Measurements from ENCODE around the gene SYT7. TPM values are rescaled to one million over a fixed set of nuclear protein-coding genes. Genes with fewer than 3 reads are reported as not detected.

The SYT7 gene
- total RNA-seq, 4 donors from 2014 or later, result 1.6 to 2.9 (median 1.9) TPM

DNA sequence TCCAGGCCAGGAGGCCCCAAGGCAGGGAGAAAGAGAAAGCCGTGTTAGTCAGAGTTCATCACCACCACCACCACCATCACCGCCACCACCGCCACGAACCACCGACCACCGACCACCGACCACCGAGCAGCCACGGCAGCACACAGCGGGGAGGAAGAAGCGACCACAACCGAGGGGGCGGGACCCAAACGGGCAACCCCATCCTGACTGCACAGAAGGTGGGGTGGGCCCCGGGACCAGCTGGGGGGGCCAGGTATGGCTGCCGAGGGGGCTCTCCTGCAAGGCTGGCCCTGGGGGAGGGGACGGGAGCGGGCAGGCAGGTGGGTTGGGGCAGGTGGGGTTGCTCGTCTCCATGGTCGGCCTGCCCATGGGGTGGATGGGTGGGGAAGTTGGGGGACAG is 34.2 kb downstream of the SYT7 start:
- peaks cover 0 to 72% (median 0%) of the 10 kb centered on the region in 4 donors for H3K27me3 ChIP-seq
- intact Hi-C loops (cut with DNase I), result no loop called here
- no peak overlapping the region for H3K4me3 ChIP-seq
- no peak overlapping the region for H3K27ac ChIP-seq
- no peak for TF ChIP-seq POLR2A (IDR thresholded peaks at IDR 0.05)
- TF ChIP-seq, protein P1, sequence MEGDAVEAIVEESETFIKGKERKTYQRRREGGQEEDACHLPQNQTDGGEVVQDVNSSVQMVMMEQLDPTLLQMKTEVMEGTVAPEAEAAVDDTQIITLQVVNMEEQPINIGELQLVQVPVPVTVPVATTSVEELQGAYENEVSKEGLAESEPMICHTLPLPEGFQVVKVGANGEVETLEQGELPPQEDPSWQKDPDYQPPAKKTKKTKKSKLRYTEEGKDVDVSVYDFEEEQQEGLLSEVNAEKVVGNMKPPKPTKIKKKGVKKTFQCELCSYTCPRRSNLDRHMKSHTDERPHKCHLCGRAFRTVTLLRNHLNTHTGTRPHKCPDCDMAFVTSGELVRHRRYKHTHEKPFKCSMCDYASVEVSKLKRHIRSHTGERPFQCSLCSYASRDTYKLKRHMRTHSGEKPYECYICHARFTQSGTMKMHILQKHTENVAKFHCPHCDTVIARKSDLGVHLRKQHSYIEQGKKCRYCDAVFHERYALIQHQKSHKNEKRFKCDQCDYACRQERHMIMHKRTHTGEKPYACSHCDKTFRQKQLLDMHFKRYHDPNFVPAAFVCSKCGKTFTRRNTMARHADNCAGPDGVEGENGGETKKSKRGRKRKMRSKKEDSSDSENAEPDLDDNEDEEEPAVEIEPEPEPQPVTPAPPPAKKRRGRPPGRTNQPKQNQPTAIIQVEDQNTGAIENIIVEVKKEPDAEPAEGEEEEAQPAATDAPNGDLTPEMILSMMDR (IDR thresholded peaks at IDR 0.05), result no peak
- no peaks in the 10 kb centered on the region for H3K36me3 ChIP-seq
- no peak for DNase-seq
- 38 to 42% methylated on average over 2 to 7 of the region's 20 CpGs for WGBS, 2 donors
- no peaks in the 10 kb centered on the region for H3K4me1 ChIP-seq
- H3K9me3 ChIP-seq, result no peaks in the 10 kb centered on the region

DNA sequence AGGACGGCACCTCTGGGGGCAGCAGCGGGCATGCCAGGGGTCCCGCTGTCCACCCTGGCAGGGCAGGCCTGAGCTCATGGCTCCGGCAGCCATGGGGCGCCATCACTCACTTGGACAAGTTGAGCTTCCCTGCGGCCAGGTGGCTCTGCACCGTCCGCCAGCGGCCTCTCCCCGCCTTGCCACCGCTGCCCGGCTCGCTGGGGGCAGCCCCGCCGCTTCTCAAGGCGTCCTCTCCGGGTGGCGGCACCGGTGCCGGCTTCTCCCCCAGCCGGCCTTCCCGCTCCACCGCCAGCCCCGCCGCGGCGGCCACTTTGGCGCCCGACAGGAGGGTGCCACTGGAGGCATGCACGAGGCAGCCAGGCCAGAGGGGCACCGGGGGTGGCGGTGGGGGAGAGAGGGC is 35.0 kb downstream of the SYT7 start:
- WGBS, 2 donors, result 80% methylated on average over 1 of the region's 32 CpGs
- TF ChIP-seq, protein P1 (IDR thresholded peaks at IDR 0.05), result no peak
- TF ChIP-seq POLR2A (IDR thresholded peaks at IDR 0.05), result no peak
- H3K36me3 ChIP-seq, result no peaks in the 10 kb centered on the region
- H3K27me3 ChIP-seq, result peaks cover 0 to 69% (median 0%) of the 10 kb centered on the region in 4 donors
- no peak overlapping the region for H3K4me3 ChIP-seq
- no peak overlapping the region for H3K27ac ChIP-seq
- H3K9me3 ChIP-seq, result no peaks in the 10 kb centered on the region
- DNase-seq, result no peak
- intact Hi-C loops (cut with DNase I), result no loop called here
- H3K4me1 ChIP-seq, result no peaks in the 10 kb centered on the region

DNA sequence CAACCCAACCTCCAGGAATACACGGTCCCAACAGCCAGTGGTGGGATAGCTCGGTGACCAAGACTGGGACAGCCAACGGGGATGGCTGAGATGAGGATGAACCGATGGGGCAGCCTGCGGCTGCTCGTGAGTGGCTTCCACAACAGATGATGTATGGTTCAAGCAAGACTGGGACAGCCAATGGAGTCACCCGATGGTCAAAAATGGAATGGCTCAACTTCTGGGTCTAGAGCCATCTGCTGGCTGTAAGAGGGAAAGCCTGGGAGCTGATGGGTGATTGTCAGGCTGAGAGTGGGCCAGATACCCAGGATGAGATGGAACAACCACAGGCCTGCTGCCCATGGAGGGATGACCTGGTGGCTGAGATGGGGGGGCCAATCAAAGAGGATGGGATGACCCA is 35.5 kb downstream of the SYT7 start:
- H3K36me3 ChIP-seq, result no peaks in the 10 kb centered on the region
- DNase-seq, result no peak

DNA sequence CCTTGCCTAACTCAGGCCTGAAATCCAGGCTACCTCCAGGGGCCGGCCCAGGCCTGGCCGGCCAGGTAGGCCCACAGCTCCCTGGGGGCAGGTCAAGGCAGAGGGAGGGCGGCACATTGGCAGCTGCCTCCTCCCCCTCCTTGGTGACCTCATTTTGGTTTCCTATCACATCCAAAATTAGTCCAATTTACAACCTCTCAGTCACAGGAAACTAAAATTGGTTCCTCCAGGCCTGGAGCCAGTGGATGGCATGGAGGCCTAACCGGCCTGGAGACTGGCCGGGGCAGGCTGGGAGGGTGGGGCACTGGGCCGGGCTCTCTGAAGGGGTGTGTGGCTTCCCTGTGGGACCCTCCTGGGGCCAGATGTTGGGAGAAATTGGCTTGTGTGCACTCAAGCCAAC is 36.4 kb downstream of the SYT7 start:
- H3K4me3 ChIP-seq, result no peak overlapping the region
- no peak for TF ChIP-seq POLR2A (IDR thresholded peaks at IDR 0.05)
- TF ChIP-seq, protein P1 (IDR thresholded peaks at IDR 0.05), result no peak
- WGBS, 2 donors, result 78 to 79% methylated on average over 3 of the region's 6 CpGs

More for the DNA sequence above, 35.5 kb downstream of the SYT7 start:
- H3K4me3 ChIP-seq, result no peak overlapping the region
- no peaks in the 10 kb centered on the region for H3K4me1 ChIP-seq
- intact Hi-C loops (cut with DNase I), result no loop called here
- TF ChIP-seq, protein P1 (IDR thresholded peaks at IDR 0.05), result peak in 1 of 6 experiments; percentile 42
- no peak for TF ChIP-seq POLR2A (IDR thresholded peaks at IDR 0.05)
- H3K27me3 ChIP-seq, result peaks cover 0 to 65% (median 0%) of the 10 kb centered on the region in 4 donors
- 67 to 87% methylated on average over 1 to 7 of the region's 7 CpGs for WGBS, 2 donors
- H3K27ac ChIP-seq, result no peak overlapping the region
- no peaks in the 10 kb centered on the region for H3K9me3 ChIP-seq

DNA sequence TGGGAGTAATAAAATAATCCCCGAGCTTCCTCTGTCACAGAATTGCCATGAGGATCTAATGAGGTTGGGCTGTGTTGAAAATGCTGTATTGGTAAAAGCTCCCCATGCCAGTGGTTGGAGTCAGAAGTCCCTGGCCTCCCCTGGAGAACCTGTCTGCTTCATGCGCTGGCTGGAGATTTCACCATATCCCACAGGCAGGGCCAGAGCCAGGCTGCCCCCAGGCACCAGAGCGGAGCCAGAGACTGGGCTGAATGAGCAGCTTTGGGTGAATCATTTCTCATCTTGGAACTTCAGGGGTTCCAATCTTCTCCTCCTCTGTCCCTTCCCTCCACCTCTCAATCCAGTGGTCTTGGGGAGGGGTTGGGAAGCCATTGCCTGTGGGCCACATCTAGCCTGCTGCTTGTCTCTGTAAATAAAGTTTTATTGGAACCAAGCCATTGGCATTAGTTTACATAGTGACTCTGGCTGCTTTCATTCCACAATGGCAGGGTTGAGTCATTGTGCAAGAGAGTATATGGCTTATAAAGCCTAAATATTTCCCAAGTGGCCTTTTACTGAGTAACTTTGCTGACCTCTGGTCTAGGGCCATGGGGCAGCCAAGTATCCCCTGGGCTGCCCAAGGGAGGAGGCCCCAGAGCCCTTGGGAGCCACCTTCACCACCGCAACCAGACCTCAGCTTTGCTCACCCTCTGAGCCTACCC is 37.1 kb downstream of the SYT7 start:
- H3K36me3 ChIP-seq, result no peaks in the 10 kb centered on the region
- WGBS, 2 donors, result 62 to 87% methylated on average over 3 of the region's 4 CpGs
- TF ChIP-seq POLR2A (IDR thresholded peaks at IDR 0.05), result no peak
- TF ChIP-seq, protein P1 (IDR thresholded peaks at IDR 0.05), result no peak
- H3K9me3 ChIP-seq, result no peaks in the 10 kb centered on the region
- no peaks in the 10 kb centered on the region for H3K4me1 ChIP-seq
- no peak overlapping the region for H3K4me3 ChIP-seq
- no peak overlapping the region for H3K27ac ChIP-seq
- intact Hi-C loops (cut with DNase I), result no loop called here
- DNase-seq, result no peak
- H3K27me3 ChIP-seq, result peaks cover 0 to 56% (median 0%) of the 10 kb centered on the region in 4 donors

More for the DNA sequence above, 36.4 kb downstream of the SYT7 start:
- peaks cover 0 to 58% (median 0%) of the 10 kb centered on the region in 4 donors for H3K27me3 ChIP-seq
- no peaks in the 10 kb centered on the region for H3K9me3 ChIP-seq
- no peak overlapping the region for H3K27ac ChIP-seq
- no peaks in the 10 kb centered on the region for H3K4me1 ChIP-seq
- no peak for DNase-seq
- no peaks in the 10 kb centered on the region for H3K36me3 ChIP-seq
- intact Hi-C loops (cut with DNase I), result no loop called here
